GM23338 (cell line): ENCODE data around the gene CGA. TPM values are rescaled to one million over a fixed set of nuclear protein-coding genes. Genes with fewer than 3 reads are reported as not detected.

Source experiments
- ATAC-seq: fragments of 200-7000 bp; cut with Tn5 transposase; 3 replicates; pipeline ENCODE4 v1.9.1; 2020
- DNase-seq: peaks from one replicate; pipeline ENCODE4 v3.0.0-alpha.2; 2015; ENCODE audit warnings: low spot score
- H2AFZ ChIP-seq: fragments of 200-600 bp; sonication (generic); 2 replicates; pipeline ENCODE4 v1.8.0; 2016; ENCODE audit warnings: antibody characterized with exemption, mild to moderate bottlenecking, moderate library complexity
- H3F3A ChIP-seq: fragments of 200-600 bp; sonication (generic); replicated peaks from 2 replicates; pipeline ENCODE4 v1.8.0; 2017; ENCODE audit warnings: antibody characterized with exemption, mixed run types, low read depth
- H3K27ac ChIP-seq: fragments of 200-600 bp; sonication (generic); 2 replicates; pipeline ENCODE4 v1.6.1; 2016; ENCODE audit warnings: low read depth
- H3K27me3 ChIP-seq: fragments of 200-600 bp; sonication (generic); 2 replicates; pipeline ENCODE4 v1.8.0; 2016; ENCODE audit warnings: mild to moderate bottlenecking, mixed run types, moderate library complexity; ENCODE audit not compliant: insufficient read depth
- H3K36me3 ChIP-seq: fragments of 200-600 bp; sonication (generic); 2 replicates; pipeline ENCODE4 v1.8.0; 2016; ENCODE audit warnings: mild to moderate bottlenecking; ENCODE audit not compliant: insufficient read depth
- H3K4me1 ChIP-seq: fragments of 200-600 bp; sonication (generic); 2 replicates; pipeline ENCODE4 v1.8.0; 2016; ENCODE audit warnings: mild to moderate bottlenecking, moderate library complexity; ENCODE audit not compliant: insufficient read depth
- H3K4me2 ChIP-seq: fragments of 200-600 bp; sonication (generic); 2 replicates; pipeline ENCODE4 v1.7.1; 2017; ENCODE audit warnings: mixed run types
- H3K4me3 ChIP-seq: fragments of 200-600 bp; sonication (generic); 2 replicates; pipeline ENCODE4 v1.6.1; 2016; ENCODE audit warnings: mixed run types
- H3K79me2 ChIP-seq: fragments of 200-600 bp; sonication (generic); replicated peaks from 2 replicates; pipeline ENCODE4 v1.8.0; 2017; ENCODE audit warnings: mild to moderate bottlenecking; ENCODE audit not compliant: insufficient read depth
- H3K9me2 ChIP-seq: fragments of 200-600 bp; sonication (generic); 2 replicates; pipeline ENCODE4 v1.8.0; 2017; ENCODE audit not compliant: insufficient read depth
- H4K20me1 ChIP-seq: fragments of 200-600 bp; sonication (generic); replicated peaks from 2 replicates; pipeline ENCODE4 v1.8.0; 2017; ENCODE audit warnings: mild to moderate bottlenecking; ENCODE audit not compliant: insufficient read depth
- H3K27ac Mint-ChIP-seq: 2 replicates; pipeline ENCODE4 v1.8.0; 2020; ENCODE audit warnings: inconsistent platforms, mild to moderate bottlenecking, moderate library complexity, mixed read lengths
- H3K27me3 Mint-ChIP-seq: 3 replicates; pipeline ENCODE4 v1.8.0; 2022; ENCODE audit warnings: low read depth, mild to moderate bottlenecking, moderate library complexity, mixed read lengths, inconsistent platforms; ENCODE audit not compliant: insufficient read depth, poor library complexity
- H3K36me3 Mint-ChIP-seq: 3 replicates; pipeline ENCODE4 v1.8.0; 2021; ENCODE audit warnings: low read depth, mild to moderate bottlenecking, inconsistent platforms, moderate library complexity, mixed read lengths
- H3K4me1 Mint-ChIP-seq: 3 replicates; pipeline ENCODE4 v1.8.0; 2020; ENCODE audit warnings: mild to moderate bottlenecking, inconsistent platforms, mixed read lengths
- H3K4me3 Mint-ChIP-seq: 3 replicates; pipeline ENCODE4 v1.8.0; 2021; ENCODE audit warnings: moderate library complexity, mild to moderate bottlenecking, inconsistent platforms, mixed read lengths
- H3K9me3 Mint-ChIP-seq: 3 replicates; pipeline ENCODE4 v1.8.0; 2020; ENCODE audit warnings: moderate library complexity, mild to moderate bottlenecking, inconsistent platforms, mixed read lengths
- CREB1 ChIP-seq: fragments of 250-450 bp; sonication (Bioruptor Pico); IDR thresholded peaks from 2 replicates; pipeline ENCODE4 v1.5.0; 2020; ENCODE audit warnings: low read depth, mild to moderate bottlenecking, moderate library complexity
- ETS1 ChIP-seq: IDR thresholded peaks from 2 replicates; pipeline ENCODE4 v1.6.1; 2016; ENCODE audit warnings: antibody characterized with exemption
- NANOG ChIP-seq: IDR thresholded peaks from 2 replicates; pipeline ENCODE4 v1.6.1; 2016; ENCODE audit warnings: antibody characterized with exemption, borderline replicate concordance
- REST ChIP-seq: IDR thresholded peaks from one replicate; pipeline ENCODE4 v1.6.1; 2018; ENCODE audit warnings: antibody characterized with exemption; ENCODE audit not compliant: unreplicated experiment
- STAT1 ChIP-seq: IDR thresholded peaks from one replicate; pipeline ENCODE4 v1.6.1; 2016; ENCODE audit warnings: antibody characterized with exemption; ENCODE audit not compliant: unreplicated experiment
- ZNF331 ChIP-seq: fragments of 250-450 bp; sonication (Bioruptor Pico); IDR thresholded peaks from 2 replicates; pipeline ENCODE4 v1.5.0; 2020; ENCODE audit warnings: low read depth, mild to moderate bottlenecking, moderate library complexity
- ZNF462 ChIP-seq: fragments of 250-450 bp; sonication (Bioruptor Pico); IDR thresholded peaks from 2 replicates; pipeline ENCODE4 v1.5.0; 2020; ENCODE audit warnings: mild to moderate bottlenecking, moderate library complexity
- polyA plus RNA-seq: library from polyadenylated mRNA; unstranded; fragments of >200 nt; fragmentation: Nextera tagmentation; extraction: Ambion mirVana; gene quantifications from 2 replicates; pipeline ENCODE4 v1.2.1, GENCODE V29; 2016
- total RNA-seq: library from RNA; depleted of rRNA; stranded (reverse); fragments of >200 nt; shearing (Covaris generic); gene quantifications from 2 replicates; pipeline ENCODE4 v1.2.3, GENCODE V29; 2014

Gene CGA
- total and polyA plus RNA-seq, 2 experiments from 2014 or later = not detected

- TF ChIP-seq ZNF462 (CRISPR knock-in tag) (no peak), NANOG (no peak), ETS1 (no peak), CREB1 (no peak)
Measured at GRCh38 chr6:87089135-87089534, 5.8 kb downstream of the CGA start (continued).

GRCh38 chr6:87088076-87088475 lies 6.8 kb downstream of the CGA start:
- Histone ChIP-seq H3K27ac (no peak overlapping the region), H3F3A (no peaks in the 10 kb centered on the region), H3K4me2 (no peak overlapping the region), H4K20me1 (no peaks in the 10 kb centered on the region), H2AFZ (no peak overlapping the region), H3K4me1 (no peaks in the 10 kb centered on the region), H3K4me3 (no peak overlapping the region), H3K27me3 (no peaks in the 10 kb centered on the region), H3K79me2 (no peaks in the 10 kb centered on the region), H3K36me3 (no peaks in the 10 kb centered on the region), H3K9me2 (no peaks in the 10 kb centered on the region)
- ATAC-seq (no peak), DNase-seq (no peak)
- Mint-ChIP-seq H3K9me3 (no peaks in the 10 kb centered on the region), H3K4me3 (no peak overlapping the region), H3K36me3 (no peaks in the 10 kb centered on the region), H3K27ac (no peak overlapping the region), H3K27me3 (peaks cover 4% of the 10 kb centered on the region), H3K4me1 (no peaks in the 10 kb centered on the region)
- TF ChIP-seq NANOG (no peak), REST (no peak), ZNF331 (CRISPR knock-in tag) (no peak), STAT1 (no peak)
